ENCODE measurements around the gene OLIG1. TPM values are rescaled to one million over a fixed set of nuclear protein-coding genes. Genes with fewer than 3 reads are reported as not detected.

The OLIG1 gene
- total RNA-seq, 2 experiments from 2014 or later = not detected

DNA sequence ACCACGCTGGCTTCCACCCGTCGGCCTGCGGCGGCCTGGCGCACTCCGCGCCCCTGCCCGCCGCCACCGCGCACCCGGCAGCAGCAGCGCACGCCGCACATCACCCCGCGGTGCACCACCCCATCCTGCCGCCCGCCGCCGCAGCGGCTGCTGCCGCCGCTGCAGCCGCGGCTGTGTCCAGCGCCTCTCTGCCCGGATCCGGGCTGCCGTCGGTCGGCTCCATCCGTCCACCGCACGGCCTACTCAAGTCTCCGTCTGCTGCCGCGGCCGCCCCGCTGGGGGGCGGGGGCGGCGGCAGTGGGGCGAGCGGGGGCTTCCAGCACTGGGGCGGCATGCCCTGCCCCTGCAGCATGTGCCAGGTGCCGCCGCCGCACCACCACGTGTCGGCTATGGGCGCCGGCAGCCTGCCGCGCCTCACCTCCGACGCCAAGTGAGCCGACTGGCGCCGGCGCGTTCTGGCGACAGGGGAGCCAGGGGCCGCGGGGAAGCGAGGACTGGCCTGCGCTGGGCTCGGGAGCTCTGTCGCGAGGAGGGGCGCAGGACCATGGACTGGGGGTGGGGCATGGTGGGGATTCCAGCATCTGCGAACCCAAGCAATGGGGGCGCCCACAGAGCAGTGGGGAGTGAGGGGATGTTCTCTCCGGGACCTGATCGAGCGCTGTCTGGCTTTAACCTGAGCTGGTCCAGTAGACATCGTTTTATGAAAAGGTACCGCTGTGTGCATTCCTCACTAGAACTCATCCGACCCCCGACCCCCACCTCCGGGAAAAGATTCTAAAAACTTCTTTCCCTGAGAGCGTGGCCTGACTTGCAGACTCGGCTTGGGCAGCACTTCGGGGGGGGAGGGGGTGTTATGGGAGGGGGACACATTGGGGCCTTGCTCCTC lies 42.3 kb upstream of the OLIG1 start:
- H3K4me1 ChIP-seq (ENCODE audit: insufficient read depth, low read length) = peaks cover 66% of the 10 kb centered on the region
- H3K36me3 ChIP-seq (ENCODE audit: insufficient read depth, low read length) = no peaks in the 10 kb centered on the region
- peaks cover 0 to 61% of the 10 kb centered on the region in 2 experiments for H3K9me3 ChIP-seq (ENCODE audit: control insufficient read depth in 1 of 2, insufficient read depth in 1 of 2, low read length in 2 of 2)
- Mint-ChIP-seq H3K27ac (no peak overlapping the region), H3K9me3 (no peaks in the 10 kb centered on the region), H3K27me3 (peaks cover 89% of the 10 kb centered on the region), H3K36me3 (ENCODE audit: low read depth) (no peaks in the 10 kb centered on the region), H3K4me1 (ENCODE audit: low read depth) (peaks cover 51% of the 10 kb centered on the region), H3K4me3 (peak overlapping the region; percentile 48)
- ChIA-PET CTCF (no interaction called here), POLR2A (no interaction called here)
- intact Hi-C loops (cut with DNase I, micrococcal nuclease) = no loop called here
- H3K27me3 ChIP-seq (ENCODE audit: control insufficient read depth in 1 of 2, insufficient read depth in 2 of 2, low read length in 2 of 2) = peaks cover 84 to 98% of the 10 kb centered on the region in 2 experiments
- TF ChIP-seq, protein P1, sequence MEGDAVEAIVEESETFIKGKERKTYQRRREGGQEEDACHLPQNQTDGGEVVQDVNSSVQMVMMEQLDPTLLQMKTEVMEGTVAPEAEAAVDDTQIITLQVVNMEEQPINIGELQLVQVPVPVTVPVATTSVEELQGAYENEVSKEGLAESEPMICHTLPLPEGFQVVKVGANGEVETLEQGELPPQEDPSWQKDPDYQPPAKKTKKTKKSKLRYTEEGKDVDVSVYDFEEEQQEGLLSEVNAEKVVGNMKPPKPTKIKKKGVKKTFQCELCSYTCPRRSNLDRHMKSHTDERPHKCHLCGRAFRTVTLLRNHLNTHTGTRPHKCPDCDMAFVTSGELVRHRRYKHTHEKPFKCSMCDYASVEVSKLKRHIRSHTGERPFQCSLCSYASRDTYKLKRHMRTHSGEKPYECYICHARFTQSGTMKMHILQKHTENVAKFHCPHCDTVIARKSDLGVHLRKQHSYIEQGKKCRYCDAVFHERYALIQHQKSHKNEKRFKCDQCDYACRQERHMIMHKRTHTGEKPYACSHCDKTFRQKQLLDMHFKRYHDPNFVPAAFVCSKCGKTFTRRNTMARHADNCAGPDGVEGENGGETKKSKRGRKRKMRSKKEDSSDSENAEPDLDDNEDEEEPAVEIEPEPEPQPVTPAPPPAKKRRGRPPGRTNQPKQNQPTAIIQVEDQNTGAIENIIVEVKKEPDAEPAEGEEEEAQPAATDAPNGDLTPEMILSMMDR (IDR thresholded peaks at IDR 0.05) = no peak
- peak in 1 of 14 experiments; percentile 31 for DNase-seq
- no peak overlapping the region for H3K4me3 ChIP-seq (ENCODE audit: low read length)
- peak; percentile 25 for ATAC-seq (ENCODE audit: poor library complexity)
- no peak overlapping the region for H3K27ac ChIP-seq (ENCODE audit: low read depth in 1 of 2, low read length in 2 of 2)

DNA sequence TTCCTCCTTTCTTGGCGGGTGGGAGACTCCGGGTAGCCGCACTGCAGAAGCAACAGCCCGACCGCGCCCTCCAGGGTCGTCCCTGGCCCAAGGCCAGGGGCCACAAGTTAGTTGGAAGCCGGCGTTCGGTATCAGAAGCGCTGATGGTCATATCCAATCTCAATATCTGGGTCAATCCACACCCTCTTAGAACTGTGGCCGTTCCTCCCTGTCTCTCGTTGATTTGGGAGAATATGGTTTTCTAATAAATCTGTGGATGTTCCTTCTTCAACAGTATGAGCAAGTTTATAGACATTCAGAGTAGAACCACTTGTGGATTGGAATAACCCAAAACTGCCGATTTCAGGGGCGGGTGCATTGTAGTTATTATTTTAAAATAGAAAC lies 41.7 kb upstream of the OLIG1 start:
- no peaks in the 10 kb centered on the region for H3K36me3 Mint-ChIP-seq (ENCODE audit: low read depth)
- peaks cover 79 to 95% of the 10 kb centered on the region in 2 experiments for H3K27me3 ChIP-seq (ENCODE audit: control insufficient read depth in 1 of 2, insufficient read depth in 2 of 2, low read length in 2 of 2)
- no peaks in the 10 kb centered on the region for H3K36me3 ChIP-seq (ENCODE audit: insufficient read depth, low read length)
- TF ChIP-seq, protein P1 (IDR thresholded peaks at IDR 0.05) = no peak
- peaks cover 0 to 57% of the 10 kb centered on the region in 2 experiments for H3K9me3 ChIP-seq (ENCODE audit: control insufficient read depth in 1 of 2, insufficient read depth in 1 of 2, low read length in 2 of 2)
- no peak for ATAC-seq (ENCODE audit: poor library complexity)
- H3K4me1 Mint-ChIP-seq (ENCODE audit: low read depth) = peaks cover 49% of the 10 kb centered on the region
- ChIA-PET CTCF (no interaction called here), POLR2A (no interaction called here)
- DNase-seq = no peak
- no peaks in the 10 kb centered on the region for H3K9me3 Mint-ChIP-seq
- intact Hi-C loops (cut with DNase I, micrococcal nuclease) = no loop called here
- no peak overlapping the region for H3K27ac Mint-ChIP-seq
- H3K4me3 ChIP-seq (ENCODE audit: low read length) = no peak overlapping the region
- peaks cover 87% of the 10 kb centered on the region for H3K27me3 Mint-ChIP-seq
- H3K4me1 ChIP-seq (ENCODE audit: insufficient read depth, low read length) = peaks cover 61% of the 10 kb centered on the region
- peak overlapping the region; percentile 48 for H3K4me3 Mint-ChIP-seq
- no peak overlapping the region for H3K27ac ChIP-seq (ENCODE audit: low read depth in 1 of 2, low read length in 2 of 2)

DNA sequence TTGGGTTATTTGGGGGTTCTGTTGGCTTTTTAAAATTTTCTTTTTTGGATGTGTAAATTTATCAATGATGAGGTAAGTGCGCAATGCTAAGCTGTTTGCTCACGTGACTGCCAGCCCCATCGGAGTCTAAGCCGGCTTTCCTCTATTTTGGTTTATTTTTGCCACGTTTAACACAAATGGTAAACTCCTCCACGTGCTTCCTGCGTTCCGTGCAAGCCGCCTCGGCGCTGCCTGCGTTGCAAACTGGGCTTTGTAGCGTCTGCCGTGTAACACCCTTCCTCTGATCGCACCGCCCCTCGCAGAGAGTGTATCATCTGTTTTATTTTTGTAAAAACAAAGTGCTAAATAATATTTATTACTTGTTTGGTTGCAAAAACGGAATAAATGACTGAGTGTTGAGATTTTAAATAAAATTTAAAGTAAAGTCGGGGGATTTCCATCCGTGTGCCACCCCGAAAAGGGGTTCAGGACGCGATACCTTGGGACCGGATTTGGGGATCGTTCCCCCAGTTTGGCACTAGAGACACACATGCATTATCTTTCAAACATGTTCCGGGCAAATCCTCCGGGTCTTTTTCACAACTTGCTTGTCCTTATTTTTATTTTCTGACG lies 41.1 kb upstream of the OLIG1 start:
- Histone ChIP-seq H3K27me3 (ENCODE audit: control insufficient read depth in 1 of 2, insufficient read depth in 2 of 2, low read length in 2 of 2) (peaks cover 78 to 94% of the 10 kb centered on the region in 2 experiments), H3K4me1 (ENCODE audit: insufficient read depth, low read length) (peaks cover 55% of the 10 kb centered on the region), H3K9me3 (ENCODE audit: control insufficient read depth in 1 of 2, insufficient read depth in 1 of 2, low read length in 2 of 2) (peaks cover 0 to 58% of the 10 kb centered on the region in 2 experiments), H3K4me3 (ENCODE audit: low read length) (peak overlapping the region; percentile 14), H3K36me3 (ENCODE audit: insufficient read depth, low read length) (no peaks in the 10 kb centered on the region), H3K27ac (ENCODE audit: low read depth in 1 of 2, low read length in 2 of 2) (no peak overlapping the region)
- ATAC-seq (ENCODE audit: poor library complexity) (peak; percentile 64), DNase-seq (peak in 9 of 14 experiments; percentile 13 to 56 (median 30))
- intact Hi-C loops (cut with DNase I, micrococcal nuclease) = no loop called here
- H3K27ac Mint-ChIP-seq = no peak overlapping the region
- H3K36me3 Mint-ChIP-seq (ENCODE audit: low read depth) = no peaks in the 10 kb centered on the region
- H3K4me1 Mint-ChIP-seq (ENCODE audit: low read depth) = peaks cover 46% of the 10 kb centered on the region
- CTCF ChIA-PET = no interaction called here
- TF ChIP-seq, protein P1 (IDR thresholded peaks at IDR 0.05) = no peak
- POLR2A ChIA-PET = no interaction called here
- H3K4me3 Mint-ChIP-seq = peak overlapping the region; percentile 48
- no peaks in the 10 kb centered on the region for H3K9me3 Mint-ChIP-seq
- peaks cover 81% of the 10 kb centered on the region for H3K27me3 Mint-ChIP-seq

All from CD4-positive, alpha-beta T cell (primary cell).